ENCODE measurements around the gene KLRD1.

KLRD1 gene

GRCh38 chr12:10358131-10358530 lies 50.5 kb downstream of the KLRD1 start:
- H3K36me3 ChIP-seq = no peaks in the 10 kb centered on the region
- peaks cover 0 to 10% (median under 1%) of the 10 kb centered on the region in 11 experiments; a peak in 7 of 22 replicates for H3K9me3 ChIP-seq (replicated peaks in 1 of 11)
- H3K9ac ChIP-seq = no peak overlapping the region
- H4K20me1 ChIP-seq = no peaks in the 10 kb centered on the region
- H3K27ac ChIP-seq = no peak overlapping the region
- H3K4me3 ChIP-seq = no peak overlapping the region
- peaks cover 11 to 28% (median 20%) of the 10 kb centered on the region in 10 experiments; a peak in 18 of 20 replicates for H3K4me1 ChIP-seq
- no peak for TF ChIP-seq Cebpa-rat (IDR thresholded peaks at IDR 0.05)
- no peaks in the 10 kb centered on the region for H3K27me3 ChIP-seq
- peak overlapping the region in 1 of 11 experiments; percentile 25; a peak in 3 of 22 replicates for H3K4me2 ChIP-seq

- Histone ChIP-seq H4K20me1 (no peaks in the 10 kb centered on the region), H3K27ac (no peak overlapping the region), H3K36me3 (no peaks in the 10 kb centered on the region), H3K4me2 (no peak overlapping the region), H3K4me1 (peaks cover 20 to 36% (median 28%) of the 10 kb centered on the region in 10 experiments), H3K27me3 (no peaks in the 10 kb centered on the region), H3K4me3 (no peak overlapping the region), H3K9me3 (replicated peaks in 1 of 11) (peaks cover 0 to 10% (median 0%) of the 10 kb centered on the region in 11 experiments; a peak in 5 of 22 replicates), H3K9ac (no peak overlapping the region)
- TF ChIP-seq Cebpa-rat (IDR thresholded peaks at IDR 0.05) = no peak
Observed at GRCh38 chr12:10358969-10359368, 51.3 kb downstream of the KLRD1 start.

GRCh38 chr12:10361084-10361483 lies 53.4 kb downstream of the KLRD1 start:
- Histone ChIP-seq H3K4me2 (peak overlapping the region in 7 of 11 experiments; percentile 2 to 34 (median 9); a peak in 3 of 22 replicates), H3K4me3 (no peak overlapping the region), H3K27me3 (no peaks in the 10 kb centered on the region), H3K27ac (no peak overlapping the region), H3K4me1 (peaks cover 35 to 54% (median 45%) of the 10 kb centered on the region in 10 experiments), H3K9ac (no peak overlapping the region), H3K36me3 (no peaks in the 10 kb centered on the region), H3K9me3 (replicated peaks in 1 of 11) (peaks cover 0 to 10% (median 0%) of the 10 kb centered on the region in 11 experiments; a peak in 6 of 22 replicates), H4K20me1 (no peaks in the 10 kb centered on the region)
- no peak for TF ChIP-seq Cebpa-rat (IDR thresholded peaks at IDR 0.05)

- Histone ChIP-seq H3K4me1 (peaks cover 39 to 56% (median 48%) of the 10 kb centered on the region in 10 experiments), H3K9me3 (replicated peaks in 1 of 11) (peaks cover 0 to 10% (median 4%) of the 10 kb centered on the region in 11 experiments; a peak in 8 of 22 replicates), H3K9ac (no peak overlapping the region), H3K27me3 (no peaks in the 10 kb centered on the region), H3K36me3 (no peaks in the 10 kb centered on the region), H3K27ac (0 out of 22 replicates have a peak overlapping the region, but pooled peaks of 1 of the 11 experiments have one; percentile 17), H3K4me3 (no peak overlapping the region), H4K20me1 (no peaks in the 10 kb centered on the region), H3K4me2 (peak overlapping the region in 6 of 11 experiments; percentile 1 to 94 (median 8); a peak in 1 of 22 replicates)
- TF ChIP-seq Cebpa-rat (IDR thresholded peaks at IDR 0.05) = no peak
Observed at GRCh38 chr12:10361622-10362021, 54.0 kb downstream of the KLRD1 start.

GRCh38 chr12:10362325-10362724 lies 54.7 kb downstream of the KLRD1 start:
- Histone ChIP-seq H3K9ac (no peak overlapping the region), H3K27ac (peak overlapping the region in 4 of 11 experiments; percentile 11 to 90 (median 86); a peak in 3 of 22 replicates), H4K20me1 (no peaks in the 10 kb centered on the region), H3K4me1 (peaks cover 39 to 56% (median 48%) of the 10 kb centered on the region in 10 experiments), H3K9me3 (replicated peaks in 1 of 11) (peaks cover 0 to 13% (median 8%) of the 10 kb centered on the region in 11 experiments; a peak in 20 of 22 replicates), H3K4me2 (peak overlapping the region in 10 of 11 experiments; percentile 84 to 98 (median 94); a peak in 18 of 22 replicates), H3K36me3 (no peaks in the 10 kb centered on the region), H3K27me3 (no peaks in the 10 kb centered on the region), H3K4me3 (no peak overlapping the region)
- no peak for TF ChIP-seq Cebpa-rat (IDR thresholded peaks at IDR 0.05)

GRCh38 chr12:10362828-10363657 lies 55.4 kb downstream of the KLRD1 start:
- H3K9me3 ChIP-seq (replicated peaks in 1 of 11) = peaks cover 7 to 21% (median 15%) of the 10 kb centered on the region in 11 experiments
- H3K9ac ChIP-seq = peak overlapping the region in 5 of 11 experiments; percentile 51 to 86 (median 82); a peak in 8 of 22 replicates
- H3K27ac ChIP-seq = peak overlapping the region in 6 of 11 experiments; percentile 80 to 90 (median 85); a peak in 12 of 22 replicates
- no peak for TF ChIP-seq Cebpa-rat (IDR thresholded peaks at IDR 0.05)
- no peaks in the 10 kb centered on the region for H4K20me1 ChIP-seq
- H3K4me2 ChIP-seq = peak overlapping the region in 10 of 11 experiments; percentile 84 to 98 (median 94); a peak in 20 of 22 replicates
- H3K27me3 ChIP-seq = no peaks in the 10 kb centered on the region
- peaks cover 39 to 52% (median 46%) of the 10 kb centered on the region in 10 experiments for H3K4me1 ChIP-seq
- no peak overlapping the region; a peak in 2 of 20 replicates for H3K4me3 ChIP-seq
- H3K36me3 ChIP-seq = no peaks in the 10 kb centered on the region

- 0 out of 22 replicates have a peak, but pooled peaks cover 0 to 3% (median 0%) of the 10 kb centered on the region in 11 experiments for H3K36me3 ChIP-seq
- H3K9ac ChIP-seq = peak overlapping the region in 9 of 11 experiments; percentile 71 to 86 (median 81); a peak in 16 of 22 replicates
- H3K9me3 ChIP-seq (replicated peaks in 1 of 11) = peaks cover 12 to 26% (median 21%) of the 10 kb centered on the region in 11 experiments
- H3K4me1 ChIP-seq = peaks cover 39 to 52% (median 46%) of the 10 kb centered on the region in 10 experiments
- H3K27ac ChIP-seq = peak overlapping the region in 9 of 11 experiments; percentile 73 to 90 (median 85); a peak in 18 of 22 replicates
- H3K27me3 ChIP-seq = no peaks in the 10 kb centered on the region
- no peak for TF ChIP-seq Cebpa-rat (IDR thresholded peaks at IDR 0.05)
- no peaks in the 10 kb centered on the region for H4K20me1 ChIP-seq
- peak overlapping the region in 8 of 10 experiments; percentile 62 to 82 (median 68); a peak in 10 of 20 replicates for H3K4me3 ChIP-seq
- H3K4me2 ChIP-seq = peak overlapping the region; percentile 84 to 98 (median 95)
Observed at GRCh38 chr12:10363658-10363913, 55.9 kb downstream of the KLRD1 start.

GRCh38 chr12:10363914-10364814 lies 56.5 kb downstream of the KLRD1 start:
- H3K36me3 ChIP-seq = 0 out of 22 replicates have a peak, but pooled peaks cover 0 to 3% (median 0%) of the 10 kb centered on the region in 11 experiments
- peak overlapping the region; percentile 84 to 98 (median 95) for H3K4me2 ChIP-seq
- no peak for TF ChIP-seq Cebpa-rat (IDR thresholded peaks at IDR 0.05)
- peaks cover 39 to 52% (median 46%) of the 10 kb centered on the region in 10 experiments for H3K4me1 ChIP-seq
- peaks cover 15 to 29% (median 23%) of the 10 kb centered on the region in 11 experiments for H3K9me3 ChIP-seq (replicated peaks in 1 of 11)
- H3K27ac ChIP-seq = peak overlapping the region; percentile 17 to 90 (median 84); a peak in 21 of 22 replicates
- H3K4me3 ChIP-seq = peak overlapping the region; percentile 62 to 82 (median 69)
- peak overlapping the region; percentile 71 to 86 (median 81) for H3K9ac ChIP-seq
- no peaks in the 10 kb centered on the region for H3K27me3 ChIP-seq
- H4K20me1 ChIP-seq = no peaks in the 10 kb centered on the region

Measured in BLaER1 treated with 17β-estradiol and CSF1 and Interleukin-3, amounts not matched to agents 10 nM and 100 nM (cell line).